Stimulated activated naive B cell treated with anti-CD40 and anti-IgM and Interleukin-4, amounts not matched to agents 10 μg/mL and 1 μg/mL and 100 μg/mL, for 72 hours (primary cell): ENCODE measurements around the gene UPK3BL2.
A peak's percentile ranks its signal among the peaks of the same experiment; 100 is the strongest.
"Not testable (repeated sequence)": the region's sequence is repeated elsewhere in the genome, so short reads cannot be mapped to it uniquely, and the experiment has no call there.

Experiments used
- ATAC-seq, 2 donors: fragments of 150-1000 bp; cut with Tn5 transposase; replicated peaks; 2 replicates each; pipeline ENCODE4 v1.10.0; 2021; ENCODE audit warnings: moderate library complexity in 1 of 2
- DNase-seq: peaks from one replicate; pipeline ENCODE4 v3.0.0; 2021
- H3K27ac Mint-ChIP-seq: one replicate; pipeline ENCODE4 v1.8.0; 2022; ENCODE audit warnings: mild to moderate bottlenecking, mixed read lengths
- H3K27me3 Mint-ChIP-seq, 2 donors: one replicate each; pipeline ENCODE4 v1.8.0; 2022; ENCODE audit warnings: mixed read lengths in 2 of 2
- H3K36me3 Mint-ChIP-seq, 2 donors: one replicate each; pipeline ENCODE4 v1.8.0; 2022; ENCODE audit warnings: mixed read lengths in 2 of 2, mild to moderate bottlenecking in 1 of 2
- H3K4me1 Mint-ChIP-seq, 2 donors: one replicate each; pipeline ENCODE4 v1.8.0; 2022; ENCODE audit warnings: mixed read lengths in 2 of 2, mild to moderate bottlenecking in 1 of 2
- H3K4me3 Mint-ChIP-seq, 2 donors: one replicate each; pipeline ENCODE4 v1.8.0; 2022; ENCODE audit warnings: mild to moderate bottlenecking in 2 of 2, mixed read lengths in 2 of 2, moderate library complexity in 1 of 2
- H3K9me3 Mint-ChIP-seq, 2 donors: one replicate each; pipeline ENCODE4 v1.8.0; 2022; ENCODE audit warnings: mixed read lengths in 2 of 2, mild to moderate bottlenecking in 1 of 2

UPK3BL2 gene

GRCh38 chr7:102545288-102545687, 1.8 kb upstream of the UPK3BL2 start:
- H3K4me1 Mint-ChIP-seq, H3K4me3 Mint-ChIP-seq, H3K27ac Mint-ChIP-seq, DNase-seq, H3K36me3 Mint-ChIP-seq, ATAC-seq, H3K9me3 Mint-ChIP-seq, H3K27me3 Mint-ChIP-seq: not testable (repeated sequence)

- H3K4me3 Mint-ChIP-seq, H3K27me3 Mint-ChIP-seq, H3K36me3 Mint-ChIP-seq, H3K4me1 Mint-ChIP-seq, H3K27ac Mint-ChIP-seq, ATAC-seq, DNase-seq, H3K9me3 Mint-ChIP-seq: not testable (repeated sequence)
Measured at GRCh38 chr7:102544372-102544771, 876 bp upstream of the UPK3BL2 start.

GRCh38 chr7:102542771-102543170, 725 bp downstream of the UPK3BL2 start:
- not testable (repeated sequence) for DNase-seq, H3K9me3 Mint-ChIP-seq, ATAC-seq, H3K27me3 Mint-ChIP-seq, H3K4me3 Mint-ChIP-seq, H3K36me3 Mint-ChIP-seq, H3K27ac Mint-ChIP-seq, H3K4me1 Mint-ChIP-seq

GRCh38 chr7:102542083-102542482, 1.4 kb downstream of the UPK3BL2 start:
- ATAC-seq, H3K27ac Mint-ChIP-seq, H3K4me1 Mint-ChIP-seq, H3K36me3 Mint-ChIP-seq, H3K27me3 Mint-ChIP-seq, DNase-seq, H3K4me3 Mint-ChIP-seq, H3K9me3 Mint-ChIP-seq: not testable (repeated sequence)

GRCh38 chr7:102540604-102541003, 2.9 kb downstream of the UPK3BL2 start:
- not testable (repeated sequence) for ATAC-seq, H3K4me3 Mint-ChIP-seq, H3K27me3 Mint-ChIP-seq, H3K4me1 Mint-ChIP-seq, DNase-seq, H3K27ac Mint-ChIP-seq, H3K36me3 Mint-ChIP-seq, H3K9me3 Mint-ChIP-seq

GRCh38 chr7:102535062-102535615, 8.4 kb downstream of the UPK3BL2 start:
- H3K27ac Mint-ChIP-seq, H3K36me3 Mint-ChIP-seq, H3K9me3 Mint-ChIP-seq, H3K27me3 Mint-ChIP-seq, ATAC-seq, H3K4me1 Mint-ChIP-seq, H3K4me3 Mint-ChIP-seq, DNase-seq: not testable (repeated sequence)

- not testable (repeated sequence) for H3K36me3 Mint-ChIP-seq, H3K27me3 Mint-ChIP-seq, H3K4me1 Mint-ChIP-seq, ATAC-seq, DNase-seq, H3K27ac Mint-ChIP-seq, H3K4me3 Mint-ChIP-seq, H3K9me3 Mint-ChIP-seq
Measured at GRCh38 chr7:102532127-102532526, 11.4 kb downstream of the UPK3BL2 start.

- ATAC-seq, H3K9me3 Mint-ChIP-seq, DNase-seq, H3K27ac Mint-ChIP-seq, H3K36me3 Mint-ChIP-seq, H3K27me3 Mint-ChIP-seq, H3K4me3 Mint-ChIP-seq, H3K4me1 Mint-ChIP-seq: not testable (repeated sequence)
Measured at GRCh38 chr7:102531583-102531982, 11.9 kb downstream of the UPK3BL2 start.

- H3K27ac Mint-ChIP-seq, H3K36me3 Mint-ChIP-seq, H3K4me3 Mint-ChIP-seq, DNase-seq, H3K9me3 Mint-ChIP-seq, ATAC-seq, H3K27me3 Mint-ChIP-seq, H3K4me1 Mint-ChIP-seq: not testable (repeated sequence)
Measured at GRCh38 chr7:102527822-102528793, 15.4 kb downstream of the UPK3BL2 start.

- not testable (repeated sequence) for H3K36me3 Mint-ChIP-seq, H3K4me1 Mint-ChIP-seq, H3K4me3 Mint-ChIP-seq, ATAC-seq, H3K27me3 Mint-ChIP-seq, H3K9me3 Mint-ChIP-seq, H3K27ac Mint-ChIP-seq, DNase-seq
Measured at GRCh38 chr7:102527182-102527581, 16.3 kb downstream of the UPK3BL2 start.

GRCh38 chr7:102524803-102525202, 18.7 kb downstream of the UPK3BL2 start:
- H3K27ac Mint-ChIP-seq, DNase-seq, H3K27me3 Mint-ChIP-seq, H3K9me3 Mint-ChIP-seq, H3K36me3 Mint-ChIP-seq, H3K4me1 Mint-ChIP-seq, H3K4me3 Mint-ChIP-seq: not testable (repeated sequence)
- peak; percentile 7 to 14 for ATAC-seq

GRCh38 chr7:102520797-102521196, 22.7 kb downstream of the UPK3BL2 start:
- not testable (repeated sequence) for H3K27me3 Mint-ChIP-seq, H3K4me3 Mint-ChIP-seq, H3K27ac Mint-ChIP-seq, H3K36me3 Mint-ChIP-seq, H3K4me1 Mint-ChIP-seq, H3K9me3 Mint-ChIP-seq, ATAC-seq, DNase-seq

GRCh38 chr7:102517550-102518147, 25.8 kb downstream of the UPK3BL2 start, which contains the start of gene RASA4B:
RASA4B (minus strand) TSS chr7:102517777; CDS start chr7:102517710, 67 bp downstream.
- not testable (repeated sequence) for H3K4me1 Mint-ChIP-seq, DNase-seq, H3K36me3 Mint-ChIP-seq, H3K27me3 Mint-ChIP-seq, H3K9me3 Mint-ChIP-seq, H3K27ac Mint-ChIP-seq
- peak within 1 kb of the TSS; percentile 52 to 56 for H3K4me3 Mint-ChIP-seq
- ATAC-seq: peak; percentile 70 to 81

- H3K9me3 Mint-ChIP-seq, H3K36me3 Mint-ChIP-seq, H3K27me3 Mint-ChIP-seq, H3K27ac Mint-ChIP-seq, H3K4me1 Mint-ChIP-seq, DNase-seq, H3K4me3 Mint-ChIP-seq: not testable (repeated sequence)
- peak; percentile 51 to 60 for ATAC-seq
Measured at GRCh38 chr7:102516951-102517350, 26.5 kb downstream of the UPK3BL2 start.

GRCh38 chr7:102515889-102516288, 27.6 kb downstream of the UPK3BL2 start:
- H3K4me3 Mint-ChIP-seq, ATAC-seq: not testable (repeated sequence)

More at GRCh38 chr7:102515889-102516288, 27.6 kb downstream of the UPK3BL2 start:
- not testable (repeated sequence) for H3K27me3 Mint-ChIP-seq, DNase-seq, H3K27ac Mint-ChIP-seq, H3K36me3 Mint-ChIP-seq, H3K4me1 Mint-ChIP-seq, H3K9me3 Mint-ChIP-seq
